HG02973 (cell line): ENCODE data around the gene RGS6.

Source experiments
- ATAC-seq: cut with Tn5 transposase; IDR thresholded peaks from one replicate; pipeline ENCODE4 v1.9.1; 2021; ENCODE audit warnings: moderate library complexity; ENCODE audit not compliant: unreplicated experiment

RGS6 gene

GRCh38 chr14:72613975-72614319 is 681.7 kb downstream of the RGS6 start:
- ATAC-seq = no peak

- ATAC-seq = no peak
Observed at GRCh38 chr14:72614365-72614764, 682.1 kb downstream of the RGS6 start.

GRCh38 chr14:72614891-72615415 is 682.7 kb downstream of the RGS6 start:
- ATAC-seq = no peak

GRCh38 chr14:72615451-72616121 is 683.4 kb downstream of the RGS6 start:
- ATAC-seq = no peak
